Epithelial cell of proximal tubule (primary cell): Measurements from ENCODE around the gene DAD1. TPM values are rescaled to one million over a fixed set of nuclear protein-coding genes. Genes with fewer than 3 reads are reported as not detected.
"Not testable (repeated sequence)": the region's sequence is repeated elsewhere in the genome, so short reads cannot be mapped to it uniquely, and the experiment has no call there.

Source experiments
- DNase-seq: peaks from one replicate; pipeline ENCODE4 v3.0.0-alpha.2; 2011; ENCODE audit warnings: low read depth
- H3K4me3 ChIP-seq: 2 replicates; pipeline ENCODE4 v1.5.1; 2011; ENCODE audit warnings: low read depth, mild to moderate bottlenecking, low read length
- total RNA-seq: library from RNA; depleted of rRNA; stranded (reverse); fragments of >200 nt; gene quantifications from 2 replicates; pipeline ENCODE4 v1.2.3, GENCODE V29; 2015
- TF ChIP-seq, protein P1 (sequence below): conservative IDR thresholded peaks from 2 replicates; pipeline ENCODE4 v1.5.1; 2012; ENCODE audit warnings: low read depth, mild to moderate bottlenecking, low read length

DAD1 gene
- total RNA-seq, 1 donor from 2014 or later = 389 TPM

DNA sequence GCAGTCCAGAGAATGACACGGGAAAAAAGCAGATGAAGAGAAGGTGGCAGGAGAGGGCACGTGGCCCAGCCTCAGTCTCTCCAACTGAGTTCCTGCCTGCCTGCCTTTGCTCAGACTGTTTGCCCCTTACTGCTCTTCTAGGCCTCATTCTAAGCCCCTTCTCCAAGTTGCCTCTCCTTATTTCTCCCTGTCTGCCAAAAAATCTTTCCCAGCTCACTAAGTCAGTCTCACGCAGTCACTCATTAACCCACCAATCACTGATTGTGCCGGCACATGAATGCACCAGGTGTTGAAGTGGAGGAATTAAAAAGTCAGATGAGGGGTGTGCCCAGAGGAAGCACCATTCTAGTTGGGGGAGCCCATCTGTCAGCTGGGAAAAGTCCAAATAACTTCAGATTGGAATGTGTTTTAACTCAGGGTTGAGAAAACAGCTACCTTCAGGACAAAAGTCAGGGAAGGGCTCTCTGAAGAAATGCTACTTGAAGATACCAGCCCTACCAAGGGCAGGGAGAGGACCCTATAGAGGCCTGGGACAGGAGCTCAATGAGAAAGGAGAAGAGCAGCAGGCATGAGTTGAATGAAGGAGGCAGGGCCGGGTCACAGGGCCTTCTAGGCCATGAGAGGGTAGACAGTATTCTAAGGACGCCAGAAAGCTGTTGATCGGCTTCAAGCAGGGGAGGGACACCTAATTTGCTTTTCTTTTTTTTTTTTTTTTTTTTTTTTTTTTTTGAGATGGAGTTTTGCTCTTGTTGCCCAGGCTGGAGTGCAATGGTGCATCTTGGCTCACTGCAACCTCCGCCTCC, 40.9 kb downstream of the DAD1 start:
- DNase-seq = no peak
- no peak overlapping the region for H3K4me3 ChIP-seq
- TF ChIP-seq, protein P1, sequence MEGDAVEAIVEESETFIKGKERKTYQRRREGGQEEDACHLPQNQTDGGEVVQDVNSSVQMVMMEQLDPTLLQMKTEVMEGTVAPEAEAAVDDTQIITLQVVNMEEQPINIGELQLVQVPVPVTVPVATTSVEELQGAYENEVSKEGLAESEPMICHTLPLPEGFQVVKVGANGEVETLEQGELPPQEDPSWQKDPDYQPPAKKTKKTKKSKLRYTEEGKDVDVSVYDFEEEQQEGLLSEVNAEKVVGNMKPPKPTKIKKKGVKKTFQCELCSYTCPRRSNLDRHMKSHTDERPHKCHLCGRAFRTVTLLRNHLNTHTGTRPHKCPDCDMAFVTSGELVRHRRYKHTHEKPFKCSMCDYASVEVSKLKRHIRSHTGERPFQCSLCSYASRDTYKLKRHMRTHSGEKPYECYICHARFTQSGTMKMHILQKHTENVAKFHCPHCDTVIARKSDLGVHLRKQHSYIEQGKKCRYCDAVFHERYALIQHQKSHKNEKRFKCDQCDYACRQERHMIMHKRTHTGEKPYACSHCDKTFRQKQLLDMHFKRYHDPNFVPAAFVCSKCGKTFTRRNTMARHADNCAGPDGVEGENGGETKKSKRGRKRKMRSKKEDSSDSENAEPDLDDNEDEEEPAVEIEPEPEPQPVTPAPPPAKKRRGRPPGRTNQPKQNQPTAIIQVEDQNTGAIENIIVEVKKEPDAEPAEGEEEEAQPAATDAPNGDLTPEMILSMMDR = no peak

DNA sequence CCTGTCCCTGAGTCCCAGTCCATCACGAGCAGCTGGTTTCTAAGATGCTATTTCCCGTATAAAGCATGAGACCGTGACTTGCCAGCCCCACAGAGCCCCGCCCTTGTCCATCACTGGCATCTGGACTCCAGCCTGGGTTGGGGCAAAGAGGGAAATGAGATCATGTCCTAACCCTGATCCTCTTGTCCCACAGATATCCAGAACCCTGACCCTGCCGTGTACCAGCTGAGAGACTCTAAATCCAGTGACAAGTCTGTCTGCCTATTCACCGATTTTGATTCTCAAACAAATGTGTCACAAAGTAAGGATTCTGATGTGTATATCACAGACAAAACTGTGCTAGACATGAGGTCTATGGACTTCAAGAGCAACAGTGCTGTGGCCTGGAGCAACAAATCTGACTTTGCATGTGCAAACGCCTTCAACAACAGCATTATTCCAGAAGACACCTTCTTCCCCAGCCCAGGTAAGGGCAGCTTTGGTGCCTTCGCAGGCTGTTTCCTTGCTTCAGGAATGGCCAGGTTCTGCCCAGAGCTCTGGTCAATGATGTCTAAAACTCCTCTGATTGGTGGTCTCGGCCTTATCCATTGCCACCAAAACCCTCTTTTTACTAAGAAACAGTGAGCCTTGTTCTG, 41.6 kb downstream of the DAD1 start:
- TF ChIP-seq, protein P1 = no peak
- no peak overlapping the region for H3K4me3 ChIP-seq
- DNase-seq = no peak

DNA sequence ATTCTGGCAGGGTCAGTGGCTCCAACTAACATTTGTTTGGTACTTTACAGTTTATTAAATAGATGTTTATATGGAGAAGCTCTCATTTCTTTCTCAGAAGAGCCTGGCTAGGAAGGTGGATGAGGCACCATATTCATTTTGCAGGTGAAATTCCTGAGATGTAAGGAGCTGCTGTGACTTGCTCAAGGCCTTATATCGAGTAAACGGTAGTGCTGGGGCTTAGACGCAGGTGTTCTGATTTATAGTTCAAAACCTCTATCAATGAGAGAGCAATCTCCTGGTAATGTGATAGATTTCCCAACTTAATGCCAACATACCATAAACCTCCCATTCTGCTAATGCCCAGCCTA, 42.3 kb downstream of the DAD1 start:
- TF ChIP-seq, protein P1 = no peak
- H3K4me3 ChIP-seq = no peak overlapping the region
- no peak for DNase-seq

DNA sequence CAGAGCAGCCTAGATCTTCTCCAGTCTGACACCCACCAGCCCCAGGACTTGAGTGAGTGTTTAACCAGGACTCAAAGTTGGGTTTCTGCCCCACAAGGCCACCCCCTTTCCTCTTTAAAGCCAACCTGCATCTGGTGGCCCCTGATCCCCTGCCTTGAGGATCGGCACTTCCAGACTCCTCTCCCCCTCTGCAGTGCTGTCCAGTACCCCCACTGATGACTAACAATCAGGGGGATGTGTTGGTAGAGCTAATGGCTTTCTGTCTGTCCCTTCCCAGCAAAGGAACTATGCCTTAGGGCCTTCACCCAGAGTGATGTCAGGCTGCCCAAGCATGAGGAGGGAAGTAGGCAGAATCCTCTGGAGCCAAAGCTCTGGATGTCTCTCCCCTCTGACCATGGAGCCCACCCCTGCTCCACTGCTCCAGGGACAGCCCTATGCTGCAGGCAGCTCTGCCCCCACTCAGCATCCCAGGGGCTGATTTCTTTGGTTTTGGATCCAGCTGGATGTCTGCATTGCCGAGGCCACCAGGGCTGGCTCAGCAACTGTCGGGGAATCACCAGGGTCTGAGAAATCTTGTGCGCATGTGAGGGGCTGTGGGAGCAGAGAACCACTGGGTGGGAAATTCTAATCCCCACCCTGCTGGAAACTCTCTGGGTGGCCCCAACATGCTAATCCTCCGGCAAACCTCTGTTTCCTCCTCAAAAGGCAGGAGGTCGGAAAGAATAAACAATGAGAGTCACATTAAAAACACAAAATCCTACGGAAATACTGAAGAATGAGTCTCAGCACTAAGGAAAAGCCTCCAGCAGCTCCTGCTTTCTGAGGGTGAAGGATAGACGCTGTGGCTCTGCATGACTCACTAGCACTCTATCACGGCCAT, 42.9 kb downstream of the DAD1 start:
- H3K4me3 ChIP-seq = no peak overlapping the region
- TF ChIP-seq, protein P1 = no peak
- DNase-seq = no peak

DNA sequence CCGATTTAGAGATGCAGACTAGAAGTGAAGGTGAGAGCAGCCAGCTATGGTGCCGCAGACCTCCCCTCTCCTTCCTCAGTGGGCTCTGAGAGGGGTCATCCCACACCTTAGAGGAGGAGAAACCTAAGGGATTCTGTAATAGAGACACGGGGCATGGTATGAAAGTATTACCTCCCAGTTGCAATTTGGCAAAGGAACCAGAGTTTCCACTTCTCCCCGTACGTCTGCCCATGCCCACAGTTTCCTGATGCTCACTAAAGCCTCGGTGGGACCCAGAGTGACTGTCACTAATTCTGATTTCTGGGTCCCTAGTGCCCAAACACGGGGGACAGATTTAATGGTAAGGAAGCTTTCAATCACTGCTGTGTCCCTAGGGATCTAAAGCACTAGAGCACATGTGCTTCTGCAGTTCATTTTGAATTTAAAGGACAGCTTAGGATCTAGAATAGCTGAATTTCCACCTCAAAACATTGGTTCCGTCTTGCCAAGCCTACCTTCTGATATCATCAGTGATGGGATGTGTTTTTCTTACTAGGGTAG, 44.1 kb downstream of the DAD1 start:
- no peak overlapping the region for H3K4me3 ChIP-seq
- no peak for DNase-seq
- TF ChIP-seq, protein P1 = no peak

DNA sequence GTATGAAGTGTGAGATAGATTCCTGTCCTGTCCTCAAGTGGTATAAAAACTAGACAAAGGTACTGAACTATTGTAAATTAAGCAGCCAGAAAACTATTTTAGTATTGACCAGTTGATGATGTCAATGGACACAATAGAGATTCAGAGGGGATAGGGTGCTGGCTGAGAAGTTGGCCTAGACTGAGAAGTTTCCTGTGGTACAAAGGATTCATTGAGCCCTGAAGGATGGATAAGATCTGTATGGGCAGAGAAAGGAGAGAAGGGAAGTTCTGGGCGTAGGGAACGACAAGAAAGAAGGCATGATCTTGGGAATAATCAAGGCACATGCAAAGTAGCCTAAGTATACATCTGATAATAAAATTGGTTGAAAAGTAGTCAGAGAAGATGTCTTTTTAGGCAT, 44.6 kb downstream of the DAD1 start:
- TF ChIP-seq, protein P1 = no peak

DNA sequence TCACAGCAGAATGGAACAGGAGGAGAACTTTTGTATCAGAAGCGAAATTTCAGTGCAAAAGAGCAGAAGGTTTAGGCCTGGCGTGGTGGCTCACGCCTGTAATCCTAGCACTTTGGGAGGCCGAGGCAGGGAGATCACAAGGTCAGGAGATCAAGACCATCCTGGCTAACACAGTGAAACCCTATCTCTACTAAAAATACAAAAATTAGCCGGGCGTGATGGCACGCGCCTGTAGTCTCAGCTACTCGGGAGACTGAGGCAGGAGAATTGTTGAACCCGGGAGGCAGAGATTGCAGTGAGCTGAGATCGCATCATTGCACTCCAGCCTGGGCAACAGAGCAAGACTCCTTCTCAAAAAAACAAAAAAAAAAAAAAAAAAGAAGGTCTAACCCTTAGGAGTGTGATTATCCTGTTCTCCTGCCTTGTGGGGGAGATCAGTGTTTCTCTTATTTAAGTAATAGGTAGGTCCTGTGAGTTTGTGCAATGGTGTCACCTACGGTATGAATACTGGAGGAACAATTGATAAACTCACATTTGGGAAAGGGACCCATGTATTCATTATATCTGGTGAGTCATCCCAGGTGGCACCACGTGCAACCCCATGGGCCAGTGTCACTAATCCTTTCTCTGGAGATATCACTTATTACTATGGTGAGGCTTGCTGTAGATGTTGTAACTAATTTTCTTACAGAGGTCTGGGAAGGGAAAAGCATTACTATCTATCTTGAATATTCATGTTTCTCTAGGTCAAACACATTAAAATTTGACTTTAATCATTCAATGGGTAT, 45.3 kb downstream of the DAD1 start:
- H3K4me3 ChIP-seq, DNase-seq: not testable (repeated sequence)

More for the DNA sequence above, 44.6 kb downstream of the DAD1 start:
- no peak for DNase-seq
- no peak overlapping the region for H3K4me3 ChIP-seq
